Measurements from ENCODE around the gene PLB1. TPM values are rescaled to one million over a fixed set of nuclear protein-coding genes. Genes with fewer than 3 reads are reported as not detected.

PLB1 gene
- total and polyA plus RNA-seq, 9 of the 15 experiments (the other 6 are each of a cell fraction or from before 2014, with no cell fraction given): 0.01 to 0.09 (median 0.07) TPM; not detected in 2

DNA sequence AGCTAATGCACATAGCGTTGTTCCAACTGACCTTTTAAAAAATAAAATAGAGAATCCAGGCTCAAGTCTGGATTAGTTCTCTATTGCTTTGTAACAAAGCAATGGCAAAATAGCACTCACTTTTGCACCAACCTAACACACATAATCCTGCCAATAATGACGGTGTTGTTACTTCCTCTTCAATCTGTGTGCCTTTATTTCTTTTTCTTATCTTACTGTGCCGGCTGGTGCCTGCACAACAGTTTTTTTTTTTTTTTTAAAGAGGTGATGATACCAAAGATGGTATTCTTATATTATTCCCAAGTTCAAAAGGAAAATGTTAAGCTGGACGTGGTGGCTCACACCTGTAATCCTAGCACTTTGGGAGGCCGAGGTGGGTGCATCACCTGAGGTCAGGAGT lies 3.4 kb downstream of the PLB1 start (continued):
- TF ChIP-seq, protein P1, sequence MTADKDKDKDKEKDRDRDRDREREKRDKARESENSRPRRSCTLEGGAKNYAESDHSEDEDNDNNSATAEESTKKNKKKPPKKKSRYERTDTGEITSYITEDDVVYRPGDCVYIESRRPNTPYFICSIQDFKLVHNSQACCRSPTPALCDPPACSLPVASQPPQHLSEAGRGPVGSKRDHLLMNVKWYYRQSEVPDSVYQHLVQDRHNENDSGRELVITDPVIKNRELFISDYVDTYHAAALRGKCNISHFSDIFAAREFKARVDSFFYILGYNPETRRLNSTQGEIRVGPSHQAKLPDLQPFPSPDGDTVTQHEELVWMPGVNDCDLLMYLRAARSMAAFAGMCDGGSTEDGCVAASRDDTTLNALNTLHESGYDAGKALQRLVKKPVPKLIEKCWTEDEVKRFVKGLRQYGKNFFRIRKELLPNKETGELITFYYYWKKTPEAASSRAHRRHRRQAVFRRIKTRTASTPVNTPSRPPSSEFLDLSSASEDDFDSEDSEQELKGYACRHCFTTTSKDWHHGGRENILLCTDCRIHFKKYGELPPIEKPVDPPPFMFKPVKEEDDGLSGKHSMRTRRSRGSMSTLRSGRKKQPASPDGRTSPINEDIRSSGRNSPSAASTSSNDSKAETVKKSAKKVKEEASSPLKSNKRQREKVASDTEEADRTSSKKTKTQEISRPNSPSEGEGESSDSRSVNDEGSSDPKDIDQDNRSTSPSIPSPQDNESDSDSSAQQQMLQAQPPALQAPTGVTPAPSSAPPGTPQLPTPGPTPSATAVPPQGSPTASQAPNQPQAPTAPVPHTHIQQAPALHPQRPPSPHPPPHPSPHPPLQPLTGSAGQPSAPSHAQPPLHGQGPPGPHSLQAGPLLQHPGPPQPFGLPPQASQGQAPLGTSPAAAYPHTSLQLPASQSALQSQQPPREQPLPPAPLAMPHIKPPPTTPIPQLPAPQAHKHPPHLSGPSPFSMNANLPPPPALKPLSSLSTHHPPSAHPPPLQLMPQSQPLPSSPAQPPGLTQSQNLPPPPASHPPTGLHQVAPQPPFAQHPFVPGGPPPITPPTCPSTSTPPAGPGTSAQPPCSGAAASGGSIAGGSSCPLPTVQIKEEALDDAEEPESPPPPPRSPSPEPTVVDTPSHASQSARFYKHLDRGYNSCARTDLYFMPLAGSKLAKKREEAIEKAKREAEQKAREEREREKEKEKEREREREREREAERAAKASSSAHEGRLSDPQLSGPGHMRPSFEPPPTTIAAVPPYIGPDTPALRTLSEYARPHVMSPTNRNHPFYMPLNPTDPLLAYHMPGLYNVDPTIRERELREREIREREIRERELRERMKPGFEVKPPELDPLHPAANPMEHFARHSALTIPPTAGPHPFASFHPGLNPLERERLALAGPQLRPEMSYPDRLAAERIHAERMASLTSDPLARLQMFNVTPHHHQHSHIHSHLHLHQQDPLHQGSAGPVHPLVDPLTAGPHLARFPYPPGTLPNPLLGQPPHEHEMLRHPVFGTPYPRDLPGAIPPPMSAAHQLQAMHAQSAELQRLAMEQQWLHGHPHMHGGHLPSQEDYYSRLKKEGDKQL (CRISPR knock-in tag; IDR thresholded peaks at IDR 0.05; ENCODE audit: borderline replicate concordance): no peak
- no peak for TF ChIP-seq STAT5A (IDR thresholded peaks at IDR 0.05; ENCODE audit: borderline replicate concordance, low read length)
- no peak for TF ChIP-seq DACH1 (IDR thresholded peaks at IDR 0.05; ENCODE audit: partially characterized antibody)
- 0 out of 2 replicates have a peak, but pooled peaks have one; percentile 48 for TF ChIP-seq GATA2 (CRISPR knock-in tag; IDR thresholded peaks at IDR 0.05)
- no peak for TF ChIP-seq CBX8 (IDR thresholded peaks at IDR 0.05; ENCODE audit: borderline replicate concordance, extremely low read depth, low read depth, low read length, poor library complexity, severe bottlenecking)
- TF ChIP-seq FOXA1 (IDR thresholded peaks at IDR 0.05; ENCODE audit: borderline replicate concordance): no peak
- no peak for TF ChIP-seq ZNF41 (CRISPR knock-in tag; conservative IDR thresholded peaks at IDR 0.05)
- TF ChIP-seq TAL1 (IDR thresholded peaks at IDR 0.05): peak; percentile 67
- no peak for TF ChIP-seq HNRNPUL1 (IDR thresholded peaks at IDR 0.05; ENCODE audit: low read length)
- peak; percentile 62 for TF ChIP-seq TCF3 (CRISPR knock-in tag; IDR thresholded peaks at IDR 0.05)
- TF ChIP-seq CBFA2T2 (conservative IDR thresholded peaks at IDR 0.05): 0 out of 2 replicates have a peak, but pooled peaks have one; percentile 16

Data from K562 (cell line).